ENCODE measurements around the gene COL4A2. TPM values are rescaled to one million over a fixed set of nuclear protein-coding genes. Genes with fewer than 3 reads are reported as not detected.
"Not testable (repeated sequence)": the region's sequence is repeated elsewhere in the genome, so short reads cannot be mapped to it uniquely, and the experiment has no call there.

The COL4A2 gene
- total RNA-seq, 1 donor from 2014 or later: 7.6 TPM

GRCh38 chr13:110531671-110532083 lies 224.6 kb downstream of the COL4A2 start:
- DNase-seq (ENCODE audit: low read depth) (no peak), FAIRE-seq (no peak)
- Histone ChIP-seq H3K4me3 (ENCODE audit: low read depth, low read length) (no peak overlapping the region), H3K27me3 (ENCODE audit: control insufficient read depth, insufficient read depth, low read length) (no peaks in the 10 kb centered on the region), H3K36me3 (ENCODE audit: control insufficient read depth, insufficient read depth, low read length) (no peaks in the 10 kb centered on the region)
- TF ChIP-seq CTCF (IDR thresholded peaks at IDR 0.05; ENCODE audit: insufficient read depth, low read length, severe bottlenecking): no peak

GRCh38 chr13:110532258-110532657 lies 225.2 kb downstream of the COL4A2 start:
- not testable (repeated sequence) for FAIRE-seq; H3K27me3 ChIP-seq (ENCODE audit: control insufficient read depth, insufficient read depth, low read length); H3K4me3 ChIP-seq (ENCODE audit: low read depth, low read length); H3K36me3 ChIP-seq (ENCODE audit: control insufficient read depth, insufficient read depth, low read length); DNase-seq (ENCODE audit: low read depth)

GRCh38 chr13:110533771-110534670 lies 226.9 kb downstream of the COL4A2 start:
- DNase-seq (ENCODE audit: low read depth): no peak
- TF ChIP-seq CTCF (IDR thresholded peaks at IDR 0.05; ENCODE audit: insufficient read depth, low read length, severe bottlenecking): no peak
- no peak for FAIRE-seq

GRCh38 chr13:110535526-110535925 lies 228.4 kb downstream of the COL4A2 start:
- DNase-seq (ENCODE audit: low read depth): no peak
- H3K4me3 ChIP-seq (ENCODE audit: low read depth, low read length): no peak overlapping the region
- no peaks in the 10 kb centered on the region for H3K27me3 ChIP-seq (ENCODE audit: control insufficient read depth, insufficient read depth, low read length)
- FAIRE-seq: no peak
- no peak for TF ChIP-seq CTCF (IDR thresholded peaks at IDR 0.05; ENCODE audit: insufficient read depth, low read length, severe bottlenecking)
- no peaks in the 10 kb centered on the region for H3K36me3 ChIP-seq (ENCODE audit: control insufficient read depth, insufficient read depth, low read length)

More at GRCh38 chr13:110533771-110534670, 226.9 kb downstream of the COL4A2 start:
- H3K27me3 ChIP-seq (ENCODE audit: control insufficient read depth, insufficient read depth, low read length): no peaks in the 10 kb centered on the region
- no peaks in the 10 kb centered on the region for H3K36me3 ChIP-seq (ENCODE audit: control insufficient read depth, insufficient read depth, low read length)
- no peak overlapping the region for H3K4me3 ChIP-seq (ENCODE audit: low read depth, low read length)

- no peak for TF ChIP-seq CTCF (IDR thresholded peaks at IDR 0.05; ENCODE audit: insufficient read depth, low read length, severe bottlenecking)
- H3K27me3 ChIP-seq (ENCODE audit: control insufficient read depth, insufficient read depth, low read length): no peaks in the 10 kb centered on the region
- H3K4me3 ChIP-seq (ENCODE audit: low read depth, low read length): no peak overlapping the region
- FAIRE-seq (no peak), DNase-seq (ENCODE audit: low read depth) (no peak)
- no peaks in the 10 kb centered on the region for H3K36me3 ChIP-seq (ENCODE audit: control insufficient read depth, insufficient read depth, low read length)
These were observed 229.1 kb downstream of the COL4A2 start for GRCh38 chr13:110536006-110536693.

GRCh38 chr13:110538632-110539031 lies 231.5 kb downstream of the COL4A2 start:
- FAIRE-seq (no peak), DNase-seq (ENCODE audit: low read depth) (no peak)
- H3K27me3 ChIP-seq (ENCODE audit: control insufficient read depth, insufficient read depth, low read length): no peaks in the 10 kb centered on the region
- H3K36me3 ChIP-seq (ENCODE audit: control insufficient read depth, insufficient read depth, low read length): no peaks in the 10 kb centered on the region
- H3K4me3 ChIP-seq (ENCODE audit: low read depth, low read length): no peak overlapping the region
- TF ChIP-seq CTCF (IDR thresholded peaks at IDR 0.05; ENCODE audit: insufficient read depth, low read length, severe bottlenecking): no peak
